NCI-H1417 (cell line): ENCODE results near the gene EXD3.
A peak's percentile ranks its signal among the peaks of the same experiment; 100 is the strongest.
"Not testable (repeated sequence)": the region's sequence is repeated elsewhere in the genome, so short reads cannot be mapped to it uniquely, and the experiment has no call there.

Source experiments
- DNase-seq, 3 experiments: peaks; one replicate each; lab custom pipeline; 2025; lab: John Stamatoyannopoulos, UW

EXD3 gene, protein sequence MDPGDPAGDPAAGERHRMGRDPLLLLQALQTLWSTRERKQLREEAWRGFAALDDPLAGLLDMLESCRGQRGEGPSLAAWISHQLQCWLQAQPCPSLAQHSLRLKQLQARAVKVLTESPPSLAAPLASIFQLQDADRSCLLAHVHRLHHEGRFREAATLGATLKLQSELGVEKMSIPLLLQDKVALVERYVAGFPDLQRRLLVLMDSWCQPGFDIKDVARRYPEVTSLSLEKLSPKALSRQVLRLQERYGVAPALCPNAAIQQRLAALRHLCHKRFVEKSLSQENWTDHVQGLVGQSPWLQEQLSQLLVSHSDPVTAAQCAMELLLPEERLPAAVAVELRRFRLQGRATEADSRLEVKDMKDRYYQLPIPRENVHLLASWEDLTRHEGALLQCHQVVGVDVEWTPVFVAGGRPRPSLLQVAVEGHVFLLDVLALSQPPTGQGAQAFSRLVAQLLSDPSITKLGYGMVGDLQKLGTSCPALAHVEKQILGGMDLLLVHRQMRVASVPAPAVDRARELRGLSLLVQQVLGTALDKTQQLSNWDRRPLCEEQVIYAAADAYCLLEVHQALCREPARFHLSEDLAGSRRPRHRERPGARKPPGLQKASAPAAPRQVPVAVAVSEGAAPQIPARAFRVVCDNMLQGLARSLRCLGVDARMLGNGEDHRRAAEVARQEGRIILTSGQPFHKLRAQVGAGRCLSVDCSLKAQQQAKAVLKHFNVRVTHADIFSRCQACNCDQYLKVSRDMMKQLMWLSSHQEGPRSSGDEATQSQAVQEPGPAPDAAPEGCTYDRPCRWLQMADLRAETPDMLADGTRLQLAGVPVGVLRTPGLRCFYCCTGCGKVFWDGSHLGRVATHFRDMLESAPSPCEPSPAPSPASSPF

DNA sequence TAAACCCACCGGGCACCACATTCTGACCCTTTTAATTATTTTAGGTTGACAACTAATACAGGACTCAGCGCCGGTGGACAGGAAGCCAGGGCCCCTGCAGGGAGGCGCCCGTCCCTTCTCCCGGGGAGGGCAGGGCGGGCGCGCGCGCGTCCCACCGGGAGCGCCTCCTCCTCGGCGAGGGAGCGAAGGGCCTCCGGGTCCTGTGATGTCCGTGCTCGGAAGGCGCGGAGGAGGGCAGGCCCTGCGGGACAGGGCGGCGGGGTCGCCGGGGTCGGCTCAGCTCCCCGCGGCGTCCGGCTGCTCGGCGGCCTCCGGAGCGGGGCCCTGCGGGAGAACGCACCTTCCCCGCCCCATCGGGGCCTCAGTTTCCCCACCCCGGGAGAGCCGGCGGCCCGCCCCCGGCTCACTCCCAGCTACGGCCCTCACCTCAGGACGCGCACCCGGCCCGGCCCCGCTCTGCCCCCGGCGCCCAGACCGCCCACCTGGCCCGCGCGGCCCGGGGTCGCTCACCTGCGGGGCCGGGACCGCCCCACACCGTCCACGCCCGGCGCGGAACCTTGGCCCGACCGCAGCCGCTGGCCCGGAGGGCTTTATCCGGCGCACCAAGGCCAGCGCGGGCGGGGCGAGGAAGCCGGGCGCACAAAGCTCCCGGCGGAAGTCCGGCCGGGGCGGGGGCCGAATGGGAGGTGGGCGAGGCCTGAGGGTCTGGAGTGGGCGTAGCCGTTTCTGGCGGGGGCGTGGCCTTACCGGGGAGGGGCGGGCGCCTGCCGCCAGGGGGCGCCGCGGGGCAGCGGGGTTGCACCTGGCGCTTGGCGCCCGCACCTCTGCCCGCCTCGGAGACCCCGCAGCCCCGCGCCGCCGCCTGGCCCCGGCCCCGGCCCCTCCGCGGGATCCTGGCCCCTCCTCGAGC is at the start of gene EXD3, which contains the start of gene NOXA1:
TSS of gene EXD3 (minus strand) at position 559 of the 910 bp plus-strand sequence. CDS start 27,805 bp downstream, outside the sequence.
TSS of gene NOXA1 (plus strand) at position 790 of the 910 bp plus-strand sequence. CDS start 137 bp downstream, outside the sequence.
- peak; percentile 87 to 97 (median 96) for DNase-seq

DNA sequence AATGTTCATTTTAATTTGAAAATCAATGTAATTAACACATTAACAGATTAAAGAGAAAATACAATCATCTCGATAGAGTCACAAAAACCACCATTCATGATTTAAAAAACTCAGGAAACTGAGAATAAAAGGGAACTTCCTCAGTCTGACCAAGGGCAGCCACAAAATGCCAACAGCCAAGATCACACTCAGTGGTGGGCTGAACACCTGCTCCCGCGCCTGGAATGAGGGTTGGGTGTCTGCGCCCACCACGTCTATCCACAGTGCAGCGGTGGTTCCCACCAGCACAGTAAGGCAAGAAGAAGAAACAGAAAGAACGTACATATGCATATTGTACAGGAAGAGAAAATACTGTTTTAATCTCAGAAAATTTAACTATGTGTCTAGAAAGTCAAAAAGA is 47.8 kb upstream of the EXD3 start:
- no peak for DNase-seq

DNA sequence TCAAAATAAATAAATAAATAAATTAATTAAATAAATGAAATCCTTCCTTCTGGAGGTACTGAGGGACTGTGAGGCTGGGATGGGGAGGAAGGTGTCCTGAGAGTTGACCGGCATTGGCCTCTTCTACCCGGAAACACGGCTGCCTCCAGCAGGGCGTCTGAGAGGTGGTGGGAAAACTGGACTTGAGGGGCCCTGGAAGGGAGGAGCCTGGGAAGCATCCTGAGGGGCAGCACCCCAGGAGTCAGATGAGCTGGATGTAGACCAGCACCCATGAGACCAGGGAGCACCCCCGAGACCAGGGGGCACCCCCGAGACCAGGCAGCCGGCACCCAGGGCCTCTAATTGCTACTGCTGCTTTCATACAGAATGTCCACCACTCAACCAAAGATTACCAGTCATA is 44.9 kb upstream of the EXD3 start:
- DNase-seq: no peak

DNA sequence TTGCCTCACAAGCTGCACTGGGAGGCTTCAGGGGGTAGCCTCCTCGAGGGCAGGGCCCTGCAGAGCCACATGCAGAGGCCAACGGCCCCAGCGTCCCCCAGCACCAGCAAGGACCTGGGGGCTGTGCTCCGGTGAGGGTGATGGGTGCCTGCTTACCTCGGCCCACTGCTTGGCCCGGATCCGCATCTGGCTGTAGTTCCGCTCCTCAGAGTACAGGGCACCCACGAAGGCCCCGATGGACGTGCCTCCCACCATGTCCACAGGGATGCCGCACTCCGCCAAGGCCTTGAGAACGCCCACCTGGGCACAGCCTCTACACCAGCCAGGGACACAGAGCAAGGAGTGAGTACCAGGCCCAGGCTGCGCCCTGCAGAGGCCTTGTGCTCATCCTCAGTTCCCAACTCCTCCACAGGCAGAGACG is 44.2 kb upstream of the EXD3 start:
- no peak for DNase-seq

DNA sequence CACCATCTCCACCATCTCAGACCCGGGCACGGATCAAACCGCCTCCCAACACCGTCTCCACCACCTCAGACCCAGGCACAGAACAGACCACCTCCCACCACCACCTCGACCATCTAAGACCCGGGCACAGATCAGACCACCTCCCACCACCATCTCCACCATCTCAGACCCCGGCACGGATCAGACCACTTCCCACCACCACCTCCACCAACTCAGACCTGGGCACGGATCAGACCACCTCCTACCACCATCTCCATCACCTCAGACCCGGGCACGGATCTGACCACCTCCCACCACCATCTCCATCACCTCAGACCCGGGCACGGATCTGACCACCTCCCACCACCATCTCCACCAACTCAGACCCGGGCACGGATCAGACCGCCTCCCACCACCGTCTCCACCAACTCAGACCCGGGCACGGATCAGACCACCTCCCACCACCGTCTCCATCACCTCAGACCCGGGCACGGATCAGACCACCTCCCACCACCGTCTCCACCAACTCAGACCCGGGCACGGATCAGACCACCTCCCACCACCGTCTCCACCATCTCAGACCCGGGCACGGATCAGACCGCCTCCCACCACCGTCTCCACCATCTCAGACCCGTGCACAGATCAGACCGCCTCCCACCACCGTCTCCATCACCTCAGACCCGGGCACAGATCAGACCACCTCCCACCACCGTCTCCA is 43.6 kb upstream of the EXD3 start:
- DNase-seq: not testable (repeated sequence)

DNA sequence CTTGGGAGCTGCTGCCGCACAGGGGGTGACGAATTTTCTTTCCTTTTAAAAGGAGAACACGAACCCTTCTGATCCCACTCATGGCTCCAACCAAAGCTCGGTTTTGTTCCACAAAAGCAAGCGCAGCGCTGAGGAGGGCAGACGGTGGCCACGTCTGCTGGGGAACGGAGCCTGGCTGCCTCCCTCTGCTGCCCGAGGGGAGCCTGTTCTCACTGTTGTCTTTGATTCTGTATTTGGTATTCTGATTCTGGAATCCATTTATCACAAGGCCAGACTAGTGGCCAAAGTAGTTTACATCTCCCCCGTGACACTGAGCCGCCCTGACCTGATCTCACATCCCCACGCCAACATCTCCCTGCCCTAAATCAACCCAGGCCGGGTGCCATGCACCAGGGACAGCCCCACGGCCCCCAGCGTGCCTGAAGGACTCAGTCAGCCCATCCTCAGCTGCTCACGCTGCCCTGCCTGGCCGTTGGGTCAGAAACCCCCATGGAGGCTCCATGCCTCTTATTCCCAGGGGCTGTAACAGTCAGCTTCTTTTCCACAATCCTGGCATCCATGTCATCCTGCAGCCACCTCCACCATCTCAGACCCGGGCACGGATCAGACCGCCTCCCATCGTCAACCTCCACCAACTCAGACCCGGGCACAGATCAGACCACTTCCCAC is 42.9 kb upstream of the EXD3 start:
- no peak for DNase-seq

DNA sequence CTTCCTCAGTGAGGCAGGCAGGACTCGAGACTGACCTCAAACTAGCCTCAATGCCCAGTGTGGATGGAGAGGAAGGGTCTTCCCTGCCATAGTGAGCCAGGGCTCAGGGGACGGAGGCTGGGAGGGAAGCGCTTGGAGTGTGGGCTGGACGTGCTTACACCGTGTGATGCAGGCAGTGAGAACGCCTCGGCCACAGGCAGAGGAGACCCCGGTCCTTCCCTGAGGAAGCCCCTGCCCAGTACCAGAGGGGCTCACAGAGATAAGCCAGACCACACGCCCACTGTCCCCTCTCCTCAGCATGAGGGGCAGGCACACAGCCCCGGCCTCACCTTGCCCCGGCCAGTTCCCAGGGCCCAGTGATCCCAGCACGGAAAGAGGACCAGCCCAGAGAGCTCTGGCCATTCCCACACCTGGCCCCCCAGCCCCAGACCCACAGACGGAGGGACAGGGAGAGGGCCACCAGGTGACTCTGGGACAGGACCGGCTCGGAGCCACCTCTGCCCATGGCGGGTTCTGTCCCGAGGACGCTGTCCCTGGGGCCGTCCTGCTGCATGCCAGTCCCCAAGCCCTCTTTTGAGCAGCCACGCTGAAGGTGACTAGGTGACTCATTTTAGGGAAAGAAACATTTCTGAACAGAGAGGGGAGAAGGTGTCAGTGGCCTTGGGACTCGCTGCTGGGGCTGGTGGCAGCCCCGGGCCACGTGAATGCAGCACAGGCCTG is 42.2 kb upstream of the EXD3 start:
- DNase-seq: no peak

DNA sequence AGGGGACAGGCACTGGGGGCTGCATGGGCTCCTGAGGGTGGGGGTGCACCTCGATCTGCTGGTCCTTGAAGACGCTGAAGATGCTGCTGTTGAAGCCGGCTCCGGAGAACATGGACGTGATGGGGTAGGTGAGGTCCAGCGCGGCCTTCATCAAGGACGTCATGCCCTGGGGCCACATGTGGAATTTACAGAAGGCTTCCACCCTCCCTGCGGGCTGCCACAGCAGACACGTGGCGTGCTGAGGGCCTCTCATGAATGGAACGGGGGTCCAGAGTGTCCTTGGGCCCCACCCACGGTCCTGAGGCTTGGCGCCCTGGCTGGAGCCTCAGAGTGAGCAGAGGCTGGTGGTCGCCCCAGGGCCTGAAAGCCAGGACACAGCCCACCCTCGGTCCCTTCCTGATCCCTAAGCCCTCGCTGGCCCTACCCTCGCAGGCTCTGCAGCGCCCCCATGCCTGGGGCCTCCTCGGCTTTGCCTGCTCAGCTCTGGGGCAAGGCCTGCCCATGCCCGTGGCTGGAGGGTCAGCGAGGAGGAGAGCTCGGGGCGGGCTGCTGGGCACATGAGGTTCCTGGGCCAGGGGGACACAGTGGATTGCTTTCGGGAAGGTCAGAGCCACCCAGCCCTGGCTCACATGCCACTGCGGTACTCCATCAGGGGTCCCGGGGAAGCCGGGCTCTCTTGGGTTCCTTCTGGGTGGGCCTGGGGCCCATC is 41.5 kb upstream of the EXD3 start:
- DNase-seq: no peak

DNA sequence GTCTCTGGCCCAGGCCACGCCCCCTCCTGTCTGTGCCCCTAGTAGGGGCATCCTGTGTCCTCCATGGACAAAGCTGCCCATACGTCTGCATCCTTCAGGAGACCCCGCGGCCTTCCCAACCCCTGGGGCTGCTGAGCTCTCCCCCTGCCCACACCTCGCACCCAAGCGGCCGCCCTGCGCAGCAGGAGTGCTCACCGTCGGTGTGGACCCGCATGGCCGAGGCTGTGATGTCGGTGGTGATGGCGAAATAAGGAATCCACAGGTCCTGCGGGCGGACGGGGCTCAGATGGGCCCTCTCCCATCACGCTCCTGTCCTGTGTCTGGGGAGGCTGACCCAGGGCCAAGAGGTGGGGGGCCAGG is 40.9 kb upstream of the EXD3 start:
- DNase-seq: no peak

DNA sequence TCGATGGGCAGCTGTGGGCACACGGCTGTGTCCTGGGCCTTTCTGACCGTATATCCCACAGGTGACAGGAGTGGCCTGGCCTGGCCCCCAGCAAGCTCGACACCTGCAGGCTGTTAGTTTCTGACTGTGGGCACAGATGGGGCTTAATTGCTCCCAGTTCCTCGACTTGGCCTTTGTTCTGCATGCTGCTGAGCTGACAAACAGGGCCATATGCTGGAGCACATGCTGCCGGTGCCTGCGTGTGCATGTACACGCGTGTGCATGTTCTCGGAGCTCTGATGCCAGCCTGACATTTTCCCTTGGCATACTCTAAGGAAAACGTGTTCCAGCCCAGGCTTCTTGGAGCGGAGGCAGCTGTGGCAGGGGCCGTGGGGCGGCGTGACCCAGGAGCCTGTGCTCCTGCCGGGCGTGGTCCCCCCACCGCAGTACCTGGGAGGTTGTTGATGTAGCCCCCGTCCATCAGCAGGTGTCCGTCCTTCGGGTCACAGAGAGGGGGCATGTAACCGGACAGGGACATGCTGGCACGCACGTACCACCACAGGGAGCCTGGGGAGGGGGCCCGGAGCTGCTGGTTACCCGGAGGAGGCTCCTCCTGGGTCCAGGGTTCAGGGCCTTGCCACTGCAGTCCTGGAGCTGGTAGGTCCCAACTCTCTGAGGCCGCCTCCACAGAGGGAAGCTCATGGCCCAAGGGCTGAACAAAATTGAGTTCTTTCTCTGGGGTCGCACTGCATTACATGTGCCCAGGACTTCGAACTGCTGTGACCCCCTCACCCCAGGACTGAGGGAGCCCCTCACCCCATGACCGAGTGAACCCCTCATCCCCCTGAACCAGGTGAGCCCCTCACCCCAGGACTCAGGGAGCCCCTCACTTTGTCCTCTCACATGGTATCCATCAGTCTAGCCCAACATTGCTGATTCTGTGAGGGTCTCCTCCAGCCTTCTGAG is 40.3 kb upstream of the EXD3 start:
- DNase-seq: no peak

DNA sequence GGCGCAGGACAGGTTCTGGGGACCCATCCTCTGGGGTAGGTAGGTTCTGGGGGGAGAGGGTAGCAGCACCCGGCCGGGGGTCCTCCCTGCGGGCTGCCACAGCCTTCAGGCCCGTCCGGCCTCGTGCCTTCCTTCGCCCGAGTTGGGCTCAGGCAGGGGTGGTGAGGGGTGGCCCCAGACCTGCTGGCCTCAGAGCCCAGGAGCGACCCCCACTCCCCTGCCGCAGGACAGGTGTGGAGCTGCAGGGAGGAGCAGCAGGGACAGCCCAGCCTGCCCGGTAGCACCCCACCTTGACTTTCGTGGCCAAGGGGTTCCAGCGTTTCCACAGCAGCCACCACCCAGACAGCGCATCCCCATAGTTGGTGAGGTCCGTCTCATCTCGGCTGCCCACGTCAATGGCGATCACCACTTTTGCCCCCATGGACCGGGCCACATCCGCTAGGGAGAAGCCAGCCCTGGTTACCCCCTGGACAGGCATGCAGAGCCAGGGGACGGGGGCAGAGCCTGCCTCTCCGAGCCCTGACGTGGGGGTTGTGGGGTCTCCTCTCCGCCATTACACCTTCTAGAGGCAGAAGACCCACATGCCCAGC is 39.5 kb upstream of the EXD3 start:
- no peak for DNase-seq

DNA sequence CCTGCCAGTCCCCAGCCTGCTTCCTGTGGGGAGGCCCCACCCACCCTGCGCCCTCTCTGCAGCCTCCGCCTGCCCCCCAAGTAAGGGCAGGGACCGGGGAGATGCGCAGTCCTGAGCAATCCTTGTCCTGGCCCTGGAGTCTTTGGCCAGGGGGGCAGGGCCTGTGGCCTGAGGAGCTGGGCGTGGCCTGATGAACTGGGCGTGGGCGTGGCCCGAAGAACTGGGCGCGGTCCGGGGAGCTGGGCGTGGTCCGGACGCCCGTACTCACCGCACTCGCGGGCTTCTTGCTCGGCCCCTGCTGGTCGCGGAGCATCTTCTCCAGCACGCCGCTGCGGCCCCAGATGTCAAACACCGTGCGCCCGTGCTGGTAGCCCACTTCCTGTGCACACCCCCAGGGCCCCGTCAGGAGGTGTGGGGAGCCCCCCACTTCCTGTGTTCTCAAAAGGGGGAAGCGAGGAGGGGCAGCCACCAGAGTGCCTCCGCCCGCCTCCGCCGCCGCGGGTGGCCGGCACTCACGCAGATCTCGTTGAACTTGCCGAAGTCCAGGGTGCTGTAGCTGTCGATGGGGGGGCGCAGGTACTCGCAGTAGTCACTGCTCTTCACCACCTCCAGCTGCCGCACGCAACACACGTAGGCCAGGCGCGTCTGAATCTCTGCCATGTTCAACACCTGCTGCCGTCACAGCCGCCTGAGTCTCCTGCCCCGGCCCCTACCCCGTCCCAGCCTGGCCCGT is 38.9 kb upstream of the EXD3 start:
- DNase-seq: no peak

DNA sequence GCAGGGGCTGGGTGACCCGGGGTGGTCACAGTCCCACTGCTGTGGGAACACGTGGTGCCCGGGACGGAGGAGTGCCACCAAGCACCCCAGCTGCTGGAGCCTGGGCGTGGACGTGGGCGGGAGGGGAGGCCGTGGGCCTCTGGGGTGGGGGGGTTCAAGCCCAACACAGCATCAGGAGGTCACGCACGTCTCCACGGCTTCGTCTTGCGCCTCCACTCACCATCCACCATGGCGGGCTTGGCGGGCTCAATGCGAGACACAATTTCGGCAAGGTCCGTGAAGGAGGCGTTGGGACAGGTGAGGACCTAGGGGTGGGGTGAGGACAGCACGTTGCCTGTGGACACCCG is 38.3 kb upstream of the EXD3 start:
- DNase-seq: no peak

DNA sequence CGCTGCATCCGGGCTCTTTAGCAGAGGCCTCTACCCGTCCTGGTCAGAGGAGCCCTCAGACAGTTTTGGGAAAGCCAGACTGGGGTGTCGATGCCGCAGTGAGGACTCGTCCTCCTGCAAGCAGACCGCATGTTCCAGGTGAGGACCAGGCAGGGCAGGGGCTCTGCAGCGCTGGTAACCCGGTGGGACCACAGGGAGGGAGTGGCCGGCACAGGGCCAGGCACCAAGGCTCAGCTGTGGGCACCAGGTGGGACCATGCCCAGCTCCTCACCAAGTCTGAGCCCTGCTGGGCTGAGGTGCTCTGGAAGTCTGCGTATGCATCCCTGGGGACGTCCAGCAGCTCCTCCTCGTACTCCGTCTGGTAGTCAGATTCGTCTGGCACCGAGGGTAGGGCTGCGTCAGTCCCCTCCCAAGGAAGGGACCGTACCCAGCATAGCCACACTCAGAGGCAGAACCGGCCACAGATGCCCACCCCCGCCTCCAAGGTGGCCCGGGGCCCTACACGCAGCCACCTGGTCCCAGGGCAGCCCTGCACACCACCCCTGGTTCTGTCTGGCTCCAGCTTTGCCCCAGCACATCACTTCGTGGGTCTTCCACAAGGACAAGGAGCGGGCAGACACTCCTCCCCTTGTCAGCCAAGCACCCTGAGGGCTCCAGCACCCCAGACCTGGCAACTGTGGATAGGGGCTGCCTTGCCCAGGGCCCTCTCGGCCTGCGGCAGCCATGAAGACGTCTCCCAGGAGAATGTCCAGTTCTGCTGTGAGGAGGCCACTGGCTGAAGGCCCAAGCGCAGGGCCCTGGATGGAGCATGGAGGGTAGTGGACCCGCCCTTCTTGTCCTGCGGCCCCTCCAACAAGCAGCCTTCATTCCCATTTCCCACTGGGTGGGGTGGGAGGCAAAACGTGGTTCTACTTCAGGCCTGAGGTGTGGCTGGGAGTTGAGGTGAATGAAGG is 37.7 kb upstream of the EXD3 start:
- DNase-seq: no peak

DNA sequence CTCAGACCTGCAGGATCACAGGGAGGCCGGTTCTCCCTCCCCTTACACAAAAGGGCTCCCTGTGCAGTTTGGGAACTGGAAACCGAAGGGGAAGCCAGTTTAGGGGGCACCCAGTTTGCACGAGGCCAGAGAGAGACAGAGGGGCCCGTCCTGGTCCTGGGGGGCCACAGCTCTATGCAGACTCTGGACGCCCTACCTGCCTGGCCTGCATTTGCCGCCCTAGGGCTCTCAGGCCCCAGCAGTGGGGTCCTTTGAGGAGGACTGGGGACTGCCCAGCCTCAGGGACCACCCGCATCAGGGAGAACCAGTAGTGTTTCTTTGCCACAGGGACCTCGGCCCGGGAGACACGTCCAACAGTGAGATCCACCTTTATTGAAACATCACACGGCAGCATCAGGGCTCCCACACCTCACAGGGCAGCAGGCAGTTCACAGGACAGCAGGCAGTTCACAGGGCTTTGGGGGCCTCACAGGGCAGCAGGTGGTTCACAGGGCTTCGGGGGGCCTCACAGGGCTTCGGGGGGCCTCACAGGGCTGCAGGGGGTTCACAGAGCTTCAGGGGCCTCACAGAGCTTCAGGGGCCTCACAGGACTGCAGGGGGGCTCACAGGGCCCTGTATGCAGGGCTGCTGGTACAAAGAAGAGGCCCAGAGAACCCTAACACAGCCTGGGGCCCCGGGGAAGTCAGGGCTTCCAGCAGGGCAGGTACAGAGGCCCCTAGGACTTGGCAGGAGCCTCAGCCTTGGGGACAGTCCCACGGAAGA is 36.8 kb upstream of the EXD3 start:
- no peak for DNase-seq
